ENCODE data around the gene PRDM16.

PRDM16 gene

DNA sequence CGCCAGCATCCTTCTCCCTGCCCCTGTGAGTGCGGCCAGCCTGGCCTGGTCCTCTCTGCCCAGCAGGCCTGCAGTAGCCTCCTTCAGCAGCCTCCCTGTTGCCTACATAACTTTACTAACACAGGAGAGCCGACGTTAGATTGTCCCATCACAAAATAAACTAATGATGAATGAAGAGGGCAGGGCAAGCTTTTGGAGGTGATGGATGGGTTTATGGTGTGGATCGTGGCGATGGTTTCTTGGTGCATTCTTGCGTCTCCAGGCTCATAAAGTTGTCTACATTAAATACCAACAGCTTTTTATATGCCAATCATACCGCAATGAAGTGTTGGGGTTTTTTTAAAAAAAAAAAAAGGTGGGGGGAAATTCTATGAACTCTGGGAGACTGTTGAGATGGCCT lies 164.5 kb downstream of the PRDM16 start:
- H2BK12ac ChIP-seq (ENCODE audit: low read length in 2 of 2), result no peak overlapping the region
- no peak overlapping the region for H3K14ac ChIP-seq (ENCODE audit: low read length in 2 of 2)
- no peak overlapping the region for H2BK5ac ChIP-seq (ENCODE audit: low read depth, low read length, poor library complexity, severe bottlenecking)
- H3K4me2 ChIP-seq (ENCODE audit: low read length, poor library complexity, severe bottlenecking), result no peak overlapping the region
- no peak overlapping the region for H3K9ac ChIP-seq (ENCODE audit: low read length)
- no peaks in the 10 kb centered on the region for H3K9me3 ChIP-seq (ENCODE audit: control insufficient read depth, low read length)
- H2BK15ac ChIP-seq (ENCODE audit: low read depth, poor library complexity, severe bottlenecking), result no peak overlapping the region
- no peak overlapping the region for H4K91ac ChIP-seq (ENCODE audit: low read length)
- WGBS, result 100% methylated on average over 3 of the region's 8 CpGs
- no peak for DNase-seq
- H2AFZ ChIP-seq (ENCODE audit: low read depth, low read length), result no peak overlapping the region
- H3K23ac ChIP-seq (ENCODE audit: low read length in 2 of 2), result no peak overlapping the region
- H2BK120ac ChIP-seq (ENCODE audit: low read depth, low read length), result no peak overlapping the region
- H2AK5ac ChIP-seq (ENCODE audit: low read length, severe bottlenecking), result no peak overlapping the region
- no peak overlapping the region for H4K8ac ChIP-seq (ENCODE audit: low read length)
- no peaks in the 10 kb centered on the region for H3K36me3 ChIP-seq (ENCODE audit: control insufficient read depth in 1 of 2, insufficient read depth in 2 of 2, low read depth in 1 of 2, low read length in 2 of 2)
- no peak overlapping the region for H3K4ac ChIP-seq (ENCODE audit: low read depth in 1 of 2, low read length in 2 of 2)
- no peaks in the 10 kb centered on the region for H3K79me1 ChIP-seq (replicated peaks; ENCODE audit: low read length, poor library complexity, severe bottlenecking)
- H3K27me3 ChIP-seq (ENCODE audit: control insufficient read depth in 1 of 2, insufficient read depth in 1 of 2, low read length in 2 of 2), result peaks cover 0 to 70% of the 10 kb centered on the region in 2 experiments
- no peak overlapping the region for H3K4me3 ChIP-seq (ENCODE audit: insufficient read depth in 1 of 2, low read depth in 1 of 2, low read length in 2 of 2)
- no peaks in the 10 kb centered on the region for H3K4me1 ChIP-seq (ENCODE audit: control insufficient read depth, insufficient read depth, low read depth, low read length)
- no peak overlapping the region for H3K27ac ChIP-seq (ENCODE audit: low read length, poor library complexity, severe bottlenecking)
- H3K18ac ChIP-seq (ENCODE audit: low read depth in 1 of 2, low read length in 2 of 2), result no peak overlapping the region

DNA sequence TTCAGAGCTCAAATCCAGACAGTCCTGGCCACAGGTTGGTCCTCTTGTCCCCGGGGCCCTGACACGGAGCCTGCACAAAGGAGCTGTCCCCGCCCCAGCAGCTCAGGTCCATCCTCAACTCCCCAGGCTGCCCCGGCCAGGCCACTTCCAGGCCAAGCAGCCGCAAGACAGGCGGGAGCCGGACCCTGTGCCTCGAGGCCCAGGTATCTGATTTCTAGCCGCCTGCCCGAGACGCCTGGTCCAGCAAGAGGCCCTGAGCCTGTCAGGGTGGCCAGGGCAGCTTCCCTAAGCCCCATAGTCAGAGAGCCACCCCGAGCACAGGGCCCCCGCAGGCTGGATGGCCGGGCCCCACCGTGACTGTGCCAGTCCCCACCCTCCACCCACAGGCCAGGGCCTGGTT lies 165.3 kb downstream of the PRDM16 start:
- no peak overlapping the region for H3K23ac ChIP-seq (ENCODE audit: low read length in 2 of 2)
- no peak overlapping the region for H3K14ac ChIP-seq (ENCODE audit: low read length in 2 of 2)
- H2BK15ac ChIP-seq (ENCODE audit: low read depth, poor library complexity, severe bottlenecking), result no peak overlapping the region
- H3K18ac ChIP-seq (ENCODE audit: low read depth in 1 of 2, low read length in 2 of 2), result no peak overlapping the region
- no peak overlapping the region for H2BK5ac ChIP-seq (ENCODE audit: low read depth, low read length, poor library complexity, severe bottlenecking)
- no peak overlapping the region for H3K9ac ChIP-seq (ENCODE audit: low read length)
- no peaks in the 10 kb centered on the region for H3K4me1 ChIP-seq (ENCODE audit: control insufficient read depth, insufficient read depth, low read depth, low read length)
- H3K27me3 ChIP-seq (ENCODE audit: control insufficient read depth in 1 of 2, insufficient read depth in 1 of 2, low read length in 2 of 2), result peaks cover 0 to 70% of the 10 kb centered on the region in 2 experiments
- 84% methylated on average over 15 of the region's 15 CpGs for WGBS
- no peaks in the 10 kb centered on the region for H3K36me3 ChIP-seq (ENCODE audit: control insufficient read depth in 1 of 2, insufficient read depth in 2 of 2, low read depth in 1 of 2, low read length in 2 of 2)
- no peak overlapping the region for H3K4me2 ChIP-seq (ENCODE audit: low read length, poor library complexity, severe bottlenecking)
- no peaks in the 10 kb centered on the region for H3K79me1 ChIP-seq (replicated peaks; ENCODE audit: low read length, poor library complexity, severe bottlenecking)
- peaks cover 4% of the 10 kb centered on the region for H3K9me3 ChIP-seq (ENCODE audit: control insufficient read depth, low read length)
- no peak overlapping the region for H4K91ac ChIP-seq (ENCODE audit: low read length)
- H3K27ac ChIP-seq (ENCODE audit: low read length, poor library complexity, severe bottlenecking), result no peak overlapping the region
- no peak overlapping the region for H2AFZ ChIP-seq (ENCODE audit: low read depth, low read length)
- no peak overlapping the region for H3K4ac ChIP-seq (ENCODE audit: low read depth in 1 of 2, low read length in 2 of 2)
- H2AK5ac ChIP-seq (ENCODE audit: low read length, severe bottlenecking), result no peak overlapping the region
- no peak overlapping the region for H2BK120ac ChIP-seq (ENCODE audit: low read depth, low read length)
- H3K4me3 ChIP-seq (ENCODE audit: insufficient read depth in 1 of 2, low read depth in 1 of 2, low read length in 2 of 2), result no peak overlapping the region
- DNase-seq, result no peak
- H4K8ac ChIP-seq (ENCODE audit: low read length), result no peak overlapping the region
- no peak overlapping the region for H2BK12ac ChIP-seq (ENCODE audit: low read length in 2 of 2)

DNA sequence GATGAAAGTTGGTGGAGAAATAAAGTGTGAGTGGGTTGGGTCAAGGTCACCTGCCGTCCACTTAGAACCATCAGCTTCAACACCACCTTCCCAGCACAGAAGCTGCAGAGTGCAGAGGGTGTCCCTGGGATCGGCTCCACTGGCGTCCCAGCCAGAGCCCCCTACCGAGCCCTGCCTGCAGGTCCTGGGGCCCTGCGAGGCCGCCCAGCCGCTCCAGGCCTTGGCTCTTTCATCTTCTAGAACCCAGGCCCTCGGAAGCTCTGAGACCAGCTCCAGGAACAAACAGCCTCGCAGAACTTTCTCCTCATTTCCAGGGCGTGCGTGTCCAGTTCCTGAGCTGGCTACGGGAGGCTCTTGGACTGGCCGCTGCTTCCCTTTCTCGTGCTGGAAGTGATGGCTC lies 166.0 kb downstream of the PRDM16 start:
- Histone ChIP-seq H3K4me2 (ENCODE audit: low read length, poor library complexity, severe bottlenecking) (no peak overlapping the region), H3K27ac (ENCODE audit: low read length, poor library complexity, severe bottlenecking) (no peak overlapping the region), H2BK5ac (ENCODE audit: low read depth, low read length, poor library complexity, severe bottlenecking) (no peak overlapping the region), H2AK5ac (ENCODE audit: low read length, severe bottlenecking) (no peak overlapping the region), H4K91ac (ENCODE audit: low read length) (no peak overlapping the region), H3K9ac (ENCODE audit: low read length) (no peak overlapping the region), H3K4me1 (ENCODE audit: control insufficient read depth, insufficient read depth, low read depth, low read length) (no peaks in the 10 kb centered on the region), H2AFZ (ENCODE audit: low read depth, low read length) (no peak overlapping the region), H3K4ac (ENCODE audit: low read depth in 1 of 2, low read length in 2 of 2) (no peak overlapping the region), H3K9me3 (ENCODE audit: control insufficient read depth, low read length) (peaks cover 4% of the 10 kb centered on the region), H3K79me1 (replicated peaks; ENCODE audit: low read length, poor library complexity, severe bottlenecking) (no peaks in the 10 kb centered on the region), H2BK15ac (ENCODE audit: low read depth, poor library complexity, severe bottlenecking) (no peak overlapping the region), H2BK12ac (ENCODE audit: low read length in 2 of 2) (no peak overlapping the region), H3K18ac (ENCODE audit: low read depth in 1 of 2, low read length in 2 of 2) (no peak overlapping the region), H3K27me3 (ENCODE audit: control insufficient read depth in 1 of 2, insufficient read depth in 1 of 2, low read length in 2 of 2) (peaks cover 0 to 66% of the 10 kb centered on the region in 2 experiments), H2BK120ac (ENCODE audit: low read depth, low read length) (no peak overlapping the region), H3K14ac (ENCODE audit: low read length in 2 of 2) (no peak overlapping the region), H3K23ac (ENCODE audit: low read length in 2 of 2) (no peak overlapping the region), H4K8ac (ENCODE audit: low read length) (no peak overlapping the region), H3K36me3 (ENCODE audit: control insufficient read depth in 1 of 2, insufficient read depth in 2 of 2, low read depth in 1 of 2, low read length in 2 of 2) (no peaks in the 10 kb centered on the region), H3K4me3 (ENCODE audit: insufficient read depth in 1 of 2, low read depth in 1 of 2, low read length in 2 of 2) (no peak overlapping the region)
- 89% methylated on average over 14 of the region's 14 CpGs for WGBS
- no peak for DNase-seq

DNA sequence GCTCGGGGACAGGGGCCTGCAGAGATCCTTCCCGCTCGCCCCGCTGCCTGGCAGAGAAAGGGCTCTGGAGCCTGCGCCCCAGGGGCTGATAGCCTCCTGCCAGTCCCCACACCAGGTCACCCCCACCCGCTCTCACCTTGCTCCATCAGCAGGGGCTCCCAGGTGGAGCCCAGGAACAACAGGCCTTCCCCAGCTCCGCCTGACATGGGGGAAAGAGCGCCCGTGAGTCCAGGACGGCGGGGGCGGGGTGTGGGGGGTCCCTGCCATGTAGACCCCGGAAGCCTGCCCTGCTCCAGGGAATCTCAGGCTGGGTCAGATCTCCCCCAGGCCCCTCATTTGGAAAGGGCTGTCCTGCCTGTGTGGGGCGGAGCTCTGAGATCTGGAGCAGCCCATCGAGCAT lies 166.5 kb downstream of the PRDM16 start:
- Histone ChIP-seq H3K4me2 (ENCODE audit: low read length, poor library complexity, severe bottlenecking) (no peak overlapping the region), H4K8ac (ENCODE audit: low read length) (no peak overlapping the region), H3K27me3 (ENCODE audit: control insufficient read depth in 1 of 2, insufficient read depth in 1 of 2, low read length in 2 of 2) (peaks cover 0 to 64% of the 10 kb centered on the region in 2 experiments), H3K9ac (ENCODE audit: low read length) (no peak overlapping the region), H3K79me1 (replicated peaks; ENCODE audit: low read length, poor library complexity, severe bottlenecking) (no peaks in the 10 kb centered on the region), H3K27ac (ENCODE audit: low read length, poor library complexity, severe bottlenecking) (no peak overlapping the region), H3K14ac (ENCODE audit: low read length in 2 of 2) (no peak overlapping the region), H2AK5ac (ENCODE audit: low read length, severe bottlenecking) (no peak overlapping the region), H3K4ac (ENCODE audit: low read depth in 1 of 2, low read length in 2 of 2) (no peak overlapping the region), H3K4me1 (ENCODE audit: control insufficient read depth, insufficient read depth, low read depth, low read length) (no peaks in the 10 kb centered on the region), H2BK15ac (ENCODE audit: low read depth, poor library complexity, severe bottlenecking) (no peak overlapping the region), H4K91ac (ENCODE audit: low read length) (no peak overlapping the region), H2BK120ac (ENCODE audit: low read depth, low read length) (no peak overlapping the region), H3K23ac (ENCODE audit: low read length in 2 of 2) (no peak overlapping the region), H3K9me3 (ENCODE audit: control insufficient read depth, low read length) (peaks cover 4% of the 10 kb centered on the region), H3K4me3 (ENCODE audit: insufficient read depth in 1 of 2, low read depth in 1 of 2, low read length in 2 of 2) (no peak overlapping the region), H2AFZ (ENCODE audit: low read depth, low read length) (no peak overlapping the region), H2BK12ac (ENCODE audit: low read length in 2 of 2) (no peak overlapping the region), H3K18ac (ENCODE audit: low read depth in 1 of 2, low read length in 2 of 2) (no peak overlapping the region), H3K36me3 (ENCODE audit: control insufficient read depth in 1 of 2, insufficient read depth in 2 of 2, low read depth in 1 of 2, low read length in 2 of 2) (no peaks in the 10 kb centered on the region), H2BK5ac (ENCODE audit: low read depth, low read length, poor library complexity, severe bottlenecking) (no peak overlapping the region)
- 89% methylated on average over 15 of the region's 15 CpGs for WGBS
- DNase-seq, result no peak
